Activated T-helper 17 cell treated with anti-CD3 and anti-CD28 coated beads, Interleukin-2, amount 50 U/mL, for 72 hours (primary cell): ENCODE data around the gene POC1A. TPM values are rescaled to one million over a fixed set of nuclear protein-coding genes. Genes with fewer than 3 reads are reported as not detected.
A peak's percentile ranks its signal among the peaks of the same experiment; 100 is the strongest.
"Not testable (repeated sequence)": the region's sequence is repeated elsewhere in the genome, so short reads cannot be mapped to it uniquely, and the experiment has no call there.

Experiments used
- ATAC-seq: fragments of 150-1000 bp; cut with Tn5 transposase; replicated peaks from 2 replicates; pipeline ENCODE4 v1.10.0; 2021; ENCODE audit warnings: mild to moderate bottlenecking, moderate library complexity
- H3K27ac Mint-ChIP-seq: one replicate; pipeline ENCODE4 v1.8.0; 2022; ENCODE audit warnings: mixed read lengths
- H3K27me3 Mint-ChIP-seq: one replicate; pipeline ENCODE4 v1.8.0; 2022; ENCODE audit warnings: mixed read lengths
- H3K36me3 Mint-ChIP-seq: one replicate; pipeline ENCODE4 v1.8.0; 2022; ENCODE audit warnings: low read depth, mild to moderate bottlenecking, mixed read lengths
- H3K4me1 Mint-ChIP-seq: one replicate; pipeline ENCODE4 v1.8.0; 2022; ENCODE audit warnings: mixed read lengths
- H3K4me3 Mint-ChIP-seq: one replicate; pipeline ENCODE4 v1.8.0; 2022; ENCODE audit warnings: mild to moderate bottlenecking, mixed read lengths
- H3K9me3 Mint-ChIP-seq: one replicate; pipeline ENCODE4 v1.8.0; 2022; ENCODE audit warnings: mixed read lengths
- total RNA-seq, 2 donors: library from RNA; stranded (reverse); gene quantifications; one replicate each; pipeline ENCODE4 v1.2.3, GENCODE V29; 2022

Gene POC1A
- total RNA-seq, 2 donors from 2014 or later: 19.5 to 28.1 TPM

GRCh38 chr3:52034651-52035050, 119.6 kb downstream of the POC1A start:
- Mint-ChIP-seq H3K4me1 (no peaks in the 10 kb centered on the region), H3K27me3 (no peaks in the 10 kb centered on the region), H3K36me3 (no peaks in the 10 kb centered on the region), H3K9me3 (no peaks in the 10 kb centered on the region), H3K27ac (no peak overlapping the region), H3K4me3 (no peak overlapping the region)
- no peak for ATAC-seq

GRCh38 chr3:52034212-52034611, 120.0 kb downstream of the POC1A start:
- Mint-ChIP-seq H3K4me1 (no peaks in the 10 kb centered on the region), H3K4me3 (no peak overlapping the region), H3K9me3 (no peaks in the 10 kb centered on the region), H3K36me3 (no peaks in the 10 kb centered on the region), H3K27ac (no peak overlapping the region), H3K27me3 (no peaks in the 10 kb centered on the region)
- ATAC-seq: no peak

- H3K27ac Mint-ChIP-seq, H3K4me3 Mint-ChIP-seq, H3K27me3 Mint-ChIP-seq, H3K36me3 Mint-ChIP-seq, H3K4me1 Mint-ChIP-seq, ATAC-seq, H3K9me3 Mint-ChIP-seq: not testable (repeated sequence)
Measured at GRCh38 chr3:52033748-52034147, 120.5 kb downstream of the POC1A start.

GRCh38 chr3:52032702-52033408, 121.4 kb downstream of the POC1A start:
- no peaks in the 10 kb centered on the region for H3K4me1 Mint-ChIP-seq
- no peaks in the 10 kb centered on the region for H3K36me3 Mint-ChIP-seq
- no peak overlapping the region for H3K27ac Mint-ChIP-seq
- H3K9me3 Mint-ChIP-seq: no peaks in the 10 kb centered on the region
- H3K4me3 Mint-ChIP-seq: no peak overlapping the region
- H3K27me3 Mint-ChIP-seq: no peaks in the 10 kb centered on the region
- no peak for ATAC-seq

GRCh38 chr3:52031896-52032295, 122.3 kb downstream of the POC1A start:
- no peaks in the 10 kb centered on the region for H3K4me1 Mint-ChIP-seq
- no peaks in the 10 kb centered on the region for H3K36me3 Mint-ChIP-seq
- ATAC-seq: no peak
- no peaks in the 10 kb centered on the region for H3K9me3 Mint-ChIP-seq
- no peaks in the 10 kb centered on the region for H3K27me3 Mint-ChIP-seq
- H3K27ac Mint-ChIP-seq: peak overlapping the region; percentile 61
- H3K4me3 Mint-ChIP-seq: no peak overlapping the region

- H3K4me3 Mint-ChIP-seq: no peak overlapping the region
- no peaks in the 10 kb centered on the region for H3K4me1 Mint-ChIP-seq
- no peak overlapping the region for H3K27ac Mint-ChIP-seq
- no peak for ATAC-seq
- H3K27me3 Mint-ChIP-seq: no peaks in the 10 kb centered on the region
- H3K36me3 Mint-ChIP-seq: no peaks in the 10 kb centered on the region
- H3K9me3 Mint-ChIP-seq: no peaks in the 10 kb centered on the region
Measured at GRCh38 chr3:52030714-52031310, 123.4 kb downstream of the POC1A start.

GRCh38 chr3:52029535-52029934, 124.7 kb downstream of the POC1A start:
- Mint-ChIP-seq H3K9me3 (no peaks in the 10 kb centered on the region), H3K27me3 (no peaks in the 10 kb centered on the region), H3K36me3 (no peaks in the 10 kb centered on the region), H3K4me1 (peaks cover 11% of the 10 kb centered on the region), H3K4me3 (no peak overlapping the region), H3K27ac (no peak overlapping the region)
- no peak for ATAC-seq

- H3K4me3 Mint-ChIP-seq: no peak overlapping the region
- ATAC-seq: no peak
Measured at GRCh38 chr3:52029053-52029452, 125.2 kb downstream of the POC1A start.

GRCh38 chr3:52028572-52028971, 125.7 kb downstream of the POC1A start:
- Mint-ChIP-seq H3K27ac (no peak overlapping the region), H3K4me1 (peaks cover 17% of the 10 kb centered on the region), H3K36me3 (no peaks in the 10 kb centered on the region), H3K9me3 (no peaks in the 10 kb centered on the region), H3K27me3 (no peaks in the 10 kb centered on the region), H3K4me3 (no peak overlapping the region)
- no peak for ATAC-seq

More at GRCh38 chr3:52029053-52029452, 125.2 kb downstream of the POC1A start:
- Mint-ChIP-seq H3K27ac (no peak overlapping the region), H3K4me1 (peaks cover 16% of the 10 kb centered on the region), H3K9me3 (no peaks in the 10 kb centered on the region), H3K36me3 (no peaks in the 10 kb centered on the region), H3K27me3 (no peaks in the 10 kb centered on the region)

- Mint-ChIP-seq H3K9me3 (no peaks in the 10 kb centered on the region), H3K4me3 (no peak overlapping the region), H3K27me3 (no peaks in the 10 kb centered on the region), H3K4me1 (peaks cover 17% of the 10 kb centered on the region), H3K36me3 (no peaks in the 10 kb centered on the region), H3K27ac (peak overlapping the region; percentile 23)
- ATAC-seq: no peak
Measured at GRCh38 chr3:52026041-52026440, 128.2 kb downstream of the POC1A start.

GRCh38 chr3:52025453-52025852, 128.8 kb downstream of the POC1A start:
- H3K4me3 Mint-ChIP-seq: no peak overlapping the region
- H3K9me3 Mint-ChIP-seq: no peaks in the 10 kb centered on the region
- no peaks in the 10 kb centered on the region for H3K27me3 Mint-ChIP-seq
- H3K4me1 Mint-ChIP-seq: peaks cover 17% of the 10 kb centered on the region
- H3K27ac Mint-ChIP-seq: peak overlapping the region; percentile 23
- ATAC-seq: no peak
- no peaks in the 10 kb centered on the region for H3K36me3 Mint-ChIP-seq

Other genes with a start within 250 kb of the POC1A start
- 10 to 100 TPM; 21.5 to 53.0 TPM for gene RRP9, start 212.5 kb downstream of the POC1A start, total RNA-seq
- gene PARP3, start 212.1 kb downstream of the POC1A start, total RNA-seq: 10 to 100 TPM; 10.4 to 13.4 TPM
- not detected for gene GPR62, start 199.0 kb downstream of the POC1A start, total RNA-seq
- gene PCBP4, start 187.0 kb downstream of the POC1A start, total RNA-seq: 10 to 100 TPM; 16.4 to 18.5 TPM
- gene ABHD14B, start 180.4 kb downstream of the POC1A start, total RNA-seq: 10 to 100 TPM; 34.4 to 42.0 TPM
- 10 to 100 TPM; 10.5 to 11.1 TPM for gene ABHD14A, start 179.4 kb downstream of the POC1A start, total RNA-seq
- 10 to 100 TPM; 39.5 to 49.9 TPM for gene ACY1, start 170.9 kb downstream of the POC1A start, total RNA-seq
- gene RPL29, start 158.5 kb downstream of the POC1A start, total RNA-seq: 1,000 to 10,000 TPM; 1,433 to 1,498 TPM
- gene DUSP7, start 97.9 kb downstream of the POC1A start, total RNA-seq: 10 to 100 TPM; 19.3 to 25.1 TPM
- gene ALAS1, start 43.7 kb upstream of the POC1A start, total RNA-seq: 10 to 100 TPM; 66.1 to 72.7 TPM
- gene TLR9, start 71.2 kb upstream of the POC1A start, total RNA-seq: under 1 TPM; 0.30 to 0.93 TPM
- gene TWF2, start 84.7 kb upstream of the POC1A start, total RNA-seq: 100 to 1,000 TPM in 1 of 2 donors, 10 to 100 TPM in 1; 89.9 to 159 TPM
- 100 to 1,000 TPM in 1 of 2 donors, 10 to 100 TPM in 1; 84.6 to 112 TPM for gene PPM1M, start 91.3 kb upstream of the POC1A start, total RNA-seq
- 100 to 1,000 TPM in 1 of 2 donors, 10 to 100 TPM in 1; 81.1 to 106 TPM for gene WDR82, start 124.2 kb upstream of the POC1A start, total RNA-seq
- gene GLYCTK, start 133.4 kb upstream of the POC1A start, total RNA-seq: 10 to 100 TPM; 22.8 to 25.2 TPM
- 10 to 100 TPM; 17.2 to 26.5 TPM for gene DNAH1, start 161.9 kb upstream of the POC1A start, total RNA-seq